HG03575 (cell line): ENCODE results near the gene DNAAF3.
"Not testable (repeated sequence)": the region's sequence is repeated elsewhere in the genome, so short reads cannot be mapped to it uniquely, and the experiment has no call there.

ENCODE experiments used
- ATAC-seq: cut with Tn5 transposase; IDR thresholded peaks from one replicate; pipeline ENCODE4 v1.9.1; 2021; ENCODE audit not compliant: unreplicated experiment, insufficient number of reproducible peaks, low FRiP score; ENCODE audit errors: extremely low read depth

Gene DNAAF3

GRCh38 chr19:55157064-55157908 lies 9.1 kb downstream of the DNAAF3 start, which contains the start of gene TNNI3:
Gene TNNI3 (minus strand): TSS chr19:55157732. CDS start chr19:55157589, 143 bp downstream.
- no peak for ATAC-seq

- no peak for ATAC-seq
These were observed 10.0 kb downstream of the DNAAF3 start for GRCh38 chr19:55156202-55157063.

- not testable (repeated sequence) for ATAC-seq
These were observed 10.6 kb downstream of the DNAAF3 start for GRCh38 chr19:55155784-55156183.

GRCh38 chr19:55153652-55154264 lies 12.7 kb downstream of the DNAAF3 start:
- no peak for ATAC-seq

GRCh38 chr19:55152017-55152416 lies 14.4 kb downstream of the DNAAF3 start:
- ATAC-seq, result no peak

- ATAC-seq, result no peak
These were observed 17.1 kb downstream of the DNAAF3 start, which contains the start of gene TNNT1 for GRCh38 chr19:55149078-55150003. Gene TNNT1 (minus strand): TSS chr19:55149206. CDS start chr19:55147157, 2,049 bp downstream.

- no peak for ATAC-seq
These were observed 18.7 kb downstream of the DNAAF3 start for GRCh38 chr19:55147545-55148251.

- ATAC-seq, result no peak
These were observed 19.6 kb downstream of the DNAAF3 start for GRCh38 chr19:55146705-55147273.

- no peak for ATAC-seq
These were observed 20.2 kb downstream of the DNAAF3 start for GRCh38 chr19:55146078-55146704.

GRCh38 chr19:55145232-55145631 lies 21.2 kb downstream of the DNAAF3 start:
- ATAC-seq, result no peak

GRCh38 chr19:55141696-55142095 lies 24.7 kb downstream of the DNAAF3 start:
- no peak for ATAC-seq

- ATAC-seq, result no peak
These were observed 28.5 kb downstream of the DNAAF3 start for GRCh38 chr19:55137915-55138314.

GRCh38 chr19:55136399-55137102 lies 29.9 kb downstream of the DNAAF3 start:
- no peak for ATAC-seq

- ATAC-seq, result no peak
These were observed 31.7 kb downstream of the DNAAF3 start for GRCh38 chr19:55134736-55135135.

GRCh38 chr19:55133639-55134444 lies 32.6 kb downstream of the DNAAF3 start:
- no peak for ATAC-seq
